Measurements from ENCODE around the gene SUCO. TPM values are rescaled to one million over a fixed set of nuclear protein-coding genes. Genes with fewer than 3 reads are reported as not detected.

SUCO gene
- total and polyA plus RNA-seq, 2 of the 8 experiments (the other 6 are each of a cell fraction or from before 2014, with no cell fraction given) = 8.3 to 35.8 TPM

DNA sequence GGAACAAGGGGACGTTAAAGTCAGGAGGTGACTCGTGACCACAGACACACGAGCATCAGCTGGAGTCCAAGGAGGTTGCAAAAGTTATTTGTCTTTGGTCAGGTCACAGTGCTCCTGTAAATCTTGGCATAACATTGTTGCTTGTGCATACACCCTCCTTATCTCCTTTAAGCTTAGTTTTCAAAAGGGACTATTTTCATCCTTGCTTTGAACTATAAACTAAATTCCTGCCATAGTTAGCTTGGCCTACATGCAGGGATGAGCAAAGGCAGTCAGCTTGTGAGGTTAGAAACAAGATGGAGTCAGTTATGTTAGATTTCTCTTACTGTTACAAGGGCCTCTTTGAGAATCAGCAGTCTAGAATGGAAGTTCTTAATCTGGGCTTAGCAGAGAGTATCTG is 97.9 kb downstream of the SUCO start:
- Histone ChIP-seq H4K8ac (ENCODE audit: extremely low read depth, insufficient read depth, low read length) (no peak overlapping the region), H3K9ac (replicated peaks in 1 of 4; ENCODE audit: extremely low read depth in 1 of 4, low read depth in 3 of 4, low read length in 3 of 4) (no peak overlapping the region), H2BK20ac (ENCODE audit: low read length) (no peak overlapping the region), H2BK120ac (replicated peaks; ENCODE audit: low read depth, low read length) (no peak overlapping the region), H4K91ac (replicated peaks; ENCODE audit: insufficient read length, low read length) (no peak overlapping the region), H3K79me2 (ENCODE audit: control insufficient read depth in 1 of 2, insufficient read depth in 2 of 2, low read length in 2 of 2) (no peaks in the 10 kb centered on the region), H3K23ac (ENCODE audit: insufficient read length) (no peak overlapping the region), H2BK12ac (ENCODE audit: low read depth, low read length) (no peak overlapping the region), H3K23me2 (ENCODE audit: low read depth, low read length) (no peaks in the 10 kb centered on the region), H3K4me3 (ENCODE audit: extremely low read depth in 1 of 4, insufficient read depth in 2 of 4, low read depth in 3 of 4, low read length in 4 of 4) (no peak overlapping the region), H3K4me2 (ENCODE audit: insufficient read depth in 1 of 2, low read depth in 2 of 2, low read length in 2 of 2) (no peak overlapping the region), H2AK5ac (ENCODE audit: low read depth, low read length) (no peak overlapping the region), H3K18ac (ENCODE audit: extremely low read depth, low read length) (no peak overlapping the region), H3K36me3 (ENCODE audit: control insufficient read depth in 2 of 4, insufficient read depth in 4 of 4, low read length in 3 of 4) (no peaks in the 10 kb centered on the region), H3K4ac (replicated peaks; ENCODE audit: insufficient read length, low read depth, low read length) (no peak overlapping the region), H3K27me3 (replicated peaks in 1 of 4; ENCODE audit: control insufficient read depth in 3 of 4, extremely low read depth in 1 of 4, insufficient read depth in 3 of 4, low read length in 3 of 4) (no peaks in the 10 kb centered on the region), H2AFZ (ENCODE audit: low read length) (no peak overlapping the region), H4K5ac (ENCODE audit: insufficient read length, low read depth, low read length) (no peak overlapping the region), H3K79me1 (ENCODE audit: low read depth, low read length) (no peaks in the 10 kb centered on the region), H3K4me1 (replicated peaks in 1 of 4; ENCODE audit: control insufficient read depth in 3 of 4, insufficient read depth in 4 of 4, low read length in 3 of 4) (peaks cover 0 to 4% (median 0%) of the 10 kb centered on the region in 4 experiments; a peak in 1 of 7 replicates), H3K14ac (ENCODE audit: insufficient read length) (no peak overlapping the region), H3K56ac (replicated peaks; ENCODE audit: insufficient read length, low read depth, low read length) (no peak overlapping the region), H3K27ac (ENCODE audit: low read depth, low read length) (no peak overlapping the region), H4K20me1 (replicated peaks in 1 of 2; ENCODE audit: control insufficient read depth in 1 of 2, insufficient read depth in 2 of 2, low read length in 2 of 2) (no peaks in the 10 kb centered on the region), H2BK5ac (ENCODE audit: low read depth, low read length) (no peak overlapping the region), H3K9me3 (ENCODE audit: insufficient read depth in 2 of 2, low read depth in 1 of 2, low read length in 1 of 2) (peaks cover 4 to 7% of the 10 kb centered on the region in 2 experiments; a peak in 1 of 4 replicates), H2BK15ac (ENCODE audit: low read length) (no peak overlapping the region)
- CTCF ChIA-PET (ENCODE audit: partially characterized antibody) = interaction anchor here (0.9 kb wide), 1 partner anchor 21 kb away, joined by 3 read pairs; no protein-coding TSS in a partner anchor
- DNase-seq (ENCODE audit: low read depth in 1 of 2, low spot score in 2 of 2) (no peak), FAIRE-seq (no peak)
- POLR2A ChIA-PET (ENCODE audit: partially characterized antibody) = no interaction called here
- 100% methylated on average over 3 of the region's 3 CpGs; no CpG with 5 or more reads in 1 of the 2 experiments for WGBS, 2 experiments (ENCODE audit: extremely low coverage in 1 of 2, insufficient coverage in 1 of 2, insufficient read length in 1 of 2, insufficient replicate concordance in 2 of 2, low coverage in 1 of 2, low lambda C conversion rate in 2 of 2, missing lambda C conversion rate in 1 of 2)
- TF ChIP-seq, protein P1, sequence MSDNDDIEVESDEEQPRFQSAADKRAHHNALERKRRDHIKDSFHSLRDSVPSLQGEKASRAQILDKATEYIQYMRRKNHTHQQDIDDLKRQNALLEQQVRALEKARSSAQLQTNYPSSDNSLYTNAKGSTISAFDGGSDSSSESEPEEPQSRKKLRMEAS (IDR thresholded peaks at IDR 0.05) = no peak
- TF ChIP-seq BRCA1 (IDR thresholded peaks at IDR 0.05; ENCODE audit: low read depth, low read length) (no peak), KDM1A (IDR thresholded peaks at IDR 0.05; ENCODE audit: borderline replicate concordance, low read length) (no peak), MAFK (IDR thresholded peaks at IDR 0.05; ENCODE audit: low read depth, low read length) (no peak), SAP30 (IDR thresholded peaks at IDR 0.05; ENCODE audit: insufficient read depth, insufficient replicate concordance, low read length) (no peak), SP4 (IDR thresholded peaks at IDR 0.05; ENCODE audit: low read length) (no peak), TCF12 (IDR thresholded peaks at IDR 0.05; ENCODE audit: low read depth, low read length) (no peak), TAF7 (optimal IDR thresholded peaks at IDR 0.05; ENCODE audit: borderline replicate concordance, low read depth, low read length) (no peak)
